LHCN-M2 (cell line): ENCODE results near the gene MANSC1. TPM values are rescaled to one million over a fixed set of nuclear protein-coding genes. Genes with fewer than 3 reads are reported as not detected.
"Not testable (repeated sequence)": the region's sequence is repeated elsewhere in the genome, so short reads cannot be mapped to it uniquely, and the experiment has no call there.

Source experiments
- DNase-seq: peaks from one replicate; pipeline ENCODE4 v3.0.0-alpha.2; 2012; ENCODE audit warnings: low read depth
- total RNA-seq: library from RNA; depleted of rRNA; stranded (reverse); fragments of >200 nt; gene quantifications from 2 replicates; pipeline ENCODE4 v1.2.3, GENCODE V29; 2014

The MANSC1 gene
- total RNA-seq, 1 experiment from 2014 or later: 0.23 TPM

DNA sequence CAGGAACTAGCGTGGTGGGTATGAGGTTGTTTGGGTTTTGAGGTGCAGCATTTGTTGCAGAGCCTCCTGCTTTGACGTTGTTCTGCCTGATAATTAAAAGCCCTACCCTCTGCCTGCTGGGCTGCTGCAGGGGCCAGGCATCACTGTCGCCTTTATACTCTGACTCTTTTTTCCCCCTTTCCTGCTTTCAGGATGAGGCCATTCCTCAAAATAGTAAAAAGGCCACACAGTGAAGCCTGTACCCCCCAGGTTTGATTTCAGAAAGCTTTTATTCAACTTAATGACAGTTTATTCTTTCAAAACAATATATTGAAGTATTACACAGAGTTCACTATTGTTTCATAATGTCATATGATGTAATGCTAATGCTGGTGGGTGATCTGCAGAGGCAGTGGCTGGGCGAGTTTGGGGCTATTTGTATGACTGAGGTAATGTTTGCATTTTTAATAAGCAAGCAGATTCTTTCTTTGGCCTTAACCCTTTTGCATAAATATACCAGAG, 15.9 kb upstream of the MANSC1 start:
- no peak for DNase-seq

DNA sequence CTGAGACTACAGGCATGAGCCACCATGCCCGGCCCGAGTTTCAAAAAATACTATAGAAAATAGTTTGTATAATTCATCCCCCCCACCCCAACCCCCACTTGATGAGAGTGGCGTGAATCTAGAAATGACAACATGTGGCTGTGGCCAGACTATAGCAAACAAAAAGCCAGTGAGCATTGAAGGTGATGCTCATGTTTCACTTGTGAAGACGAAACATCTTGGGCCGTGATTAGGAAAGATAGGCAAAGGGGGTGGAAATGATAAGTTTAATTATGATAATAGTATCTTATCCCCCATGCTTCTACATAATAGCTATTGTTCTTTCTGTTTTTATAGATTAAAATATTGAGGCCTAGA, 15.4 kb upstream of the MANSC1 start:
- no peak for DNase-seq

DNA sequence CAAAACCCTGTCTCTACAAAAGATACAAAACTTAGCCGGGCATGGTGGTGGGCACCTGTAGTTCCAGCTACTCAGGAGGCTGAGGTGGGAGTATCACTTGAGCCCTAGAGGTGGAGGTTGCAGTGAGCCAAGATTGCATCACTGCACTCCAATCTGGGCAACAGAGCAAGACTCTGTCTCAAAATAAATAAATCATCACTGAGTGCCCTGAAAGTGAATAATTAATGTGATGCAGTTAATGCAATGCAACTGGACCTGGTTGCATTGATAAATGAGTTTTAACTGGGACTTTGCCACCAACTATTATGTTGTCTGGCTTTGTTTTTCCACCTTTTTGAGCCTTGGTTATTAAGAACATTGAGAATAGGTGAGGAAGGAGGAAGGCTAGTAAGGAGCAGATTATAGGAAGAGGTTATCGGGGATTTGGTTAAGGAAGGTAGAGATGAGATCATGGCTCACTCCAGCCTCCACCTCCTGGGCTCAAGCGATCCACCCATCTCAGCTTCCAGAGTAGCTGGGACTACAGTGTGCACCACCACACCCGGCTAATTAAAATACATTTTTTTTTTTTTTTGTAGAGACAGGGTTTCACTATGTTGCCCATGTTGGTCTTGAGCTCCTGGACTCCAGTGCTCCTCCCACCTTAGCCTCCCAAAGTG, 14.9 kb upstream of the MANSC1 start:
- no peak for DNase-seq

GRCh38 chr12:12358528-12358927, 8.5 kb upstream of the MANSC1 start:
- DNase-seq: no peak

GRCh38 chr12:12357719-12358461, 7.8 kb upstream of the MANSC1 start:
- no peak for DNase-seq

DNA sequence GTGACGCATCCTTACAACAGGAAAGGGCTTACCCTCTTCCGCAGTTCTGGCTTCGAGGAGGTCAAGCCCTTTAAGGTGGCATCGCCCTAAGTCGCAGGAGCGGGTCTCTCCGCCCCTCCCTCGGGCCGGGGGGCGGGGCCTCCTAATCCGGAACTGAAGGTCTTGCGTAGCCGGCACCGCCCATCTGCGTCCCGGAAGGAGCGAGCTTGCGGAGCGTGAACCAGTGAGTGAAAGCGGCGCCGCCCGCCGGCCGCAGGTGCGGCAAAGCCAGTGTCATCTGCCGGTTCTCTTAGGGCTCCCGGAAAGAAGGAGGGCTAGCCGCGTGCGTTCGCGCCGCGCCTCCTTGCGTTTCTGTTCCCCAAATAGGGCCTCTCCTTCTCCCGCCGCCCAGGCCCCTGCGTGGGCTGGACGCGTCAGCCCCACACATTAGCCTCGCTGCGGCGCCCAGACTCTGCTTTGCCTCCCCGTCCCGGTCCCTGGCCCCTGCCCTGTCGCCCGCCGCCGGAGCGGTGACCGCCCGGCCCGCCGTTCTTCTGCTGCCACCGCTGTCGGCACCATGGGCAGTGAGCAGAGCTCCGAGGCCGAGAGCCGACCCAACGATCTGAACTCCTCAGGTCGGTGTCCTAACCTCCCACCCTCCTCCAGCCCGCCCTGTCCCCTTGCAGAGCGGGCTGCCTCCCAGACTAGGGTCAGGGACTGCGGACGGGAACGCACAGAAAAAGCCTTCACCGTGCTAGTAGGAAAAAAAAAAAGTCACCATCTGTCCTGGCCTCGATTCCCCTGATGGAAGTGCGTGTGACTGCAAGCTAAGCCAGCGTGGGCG, 7.1 kb upstream of the MANSC1 start, which contains the start of gene BORCS5:
Gene BORCS5, plus strand, starts transcription at position 183 of the 823 bp plus-strand sequence. Its CDS starts 374 bp downstream, at position 557.
- DNase-seq: peak; percentile 92

DNA sequence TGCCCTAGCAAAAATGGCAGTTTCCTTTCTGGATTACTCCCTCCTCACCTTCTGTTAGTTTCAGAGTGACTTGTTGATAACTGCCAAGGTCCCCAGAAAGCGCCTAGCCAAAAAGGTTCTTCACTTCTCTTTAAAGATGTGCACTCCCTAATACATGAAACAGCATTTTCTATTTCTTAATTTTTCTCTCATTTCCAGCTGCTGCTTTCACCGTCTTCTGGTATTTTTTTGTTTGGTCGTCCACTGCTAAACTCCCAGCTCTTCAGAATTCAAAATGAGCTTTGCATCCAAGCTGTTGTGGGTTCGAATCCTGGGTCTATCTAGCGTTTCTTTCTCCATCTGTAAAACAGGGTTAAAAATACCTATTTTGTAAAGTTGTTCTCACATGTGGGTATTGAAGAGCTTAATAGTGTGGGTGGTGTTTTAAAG, 6.4 kb upstream of the MANSC1 start:
- DNase-seq: no peak

- DNase-seq: no peak
Measured at GRCh38 chr12:12353807-12354206, 3.8 kb upstream of the MANSC1 start.

- no peak for DNase-seq
Measured at GRCh38 chr12:12353276-12353675, 3.2 kb upstream of the MANSC1 start.

- not testable (repeated sequence) for DNase-seq
Measured at GRCh38 chr12:12351468-12352185, 1.6 kb upstream of the MANSC1 start.

GRCh38 chr12:12350868-12351463, 924 bp upstream of the MANSC1 start:
- DNase-seq: no peak

- no peak for DNase-seq
Measured at GRCh38 chr12:12338527-12339168, 11.4 kb downstream of the MANSC1 start.

DNA sequence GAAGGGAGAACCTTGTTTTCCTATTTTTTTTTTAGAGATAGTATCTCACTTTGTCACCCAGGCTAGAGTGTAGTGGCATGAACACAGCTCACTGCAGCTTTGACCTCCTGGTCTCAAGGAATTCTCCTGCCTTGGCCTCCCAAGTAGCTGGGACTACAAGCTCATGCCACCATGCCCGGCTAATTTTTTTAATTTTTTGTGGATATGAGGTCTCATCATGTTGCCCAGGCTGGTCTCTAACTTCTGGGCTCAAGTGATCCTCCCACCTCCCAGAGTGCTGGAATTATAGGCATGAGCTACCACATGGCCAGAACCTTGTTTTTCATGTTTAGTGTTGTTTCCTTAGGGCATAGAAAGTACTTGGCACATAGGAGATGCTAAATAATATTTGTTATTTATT, 13.5 kb downstream of the MANSC1 start:
- DNase-seq: no peak

DNA sequence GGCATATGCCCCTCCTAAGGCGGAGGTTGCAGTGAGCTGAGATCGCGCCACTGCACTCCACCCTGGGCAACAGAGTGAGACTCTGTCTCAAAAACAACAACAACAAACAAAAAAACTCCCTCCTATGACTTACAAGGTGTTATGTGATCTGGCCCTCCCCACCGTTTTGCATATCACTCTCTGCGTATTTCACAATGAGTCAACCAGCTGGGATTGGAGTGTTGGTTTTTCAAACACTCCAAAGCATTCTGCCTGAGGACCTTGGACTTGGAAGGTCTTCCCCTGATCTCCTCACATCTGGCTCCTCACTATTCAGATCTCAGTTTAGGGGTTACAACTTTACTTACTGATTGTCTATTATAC, 14.0 kb downstream of the MANSC1 start:
- DNase-seq: no peak

- peak; percentile 35 for DNase-seq
Measured at GRCh38 chr12:12334367-12335040, 15.5 kb downstream of the MANSC1 start.

DNA sequence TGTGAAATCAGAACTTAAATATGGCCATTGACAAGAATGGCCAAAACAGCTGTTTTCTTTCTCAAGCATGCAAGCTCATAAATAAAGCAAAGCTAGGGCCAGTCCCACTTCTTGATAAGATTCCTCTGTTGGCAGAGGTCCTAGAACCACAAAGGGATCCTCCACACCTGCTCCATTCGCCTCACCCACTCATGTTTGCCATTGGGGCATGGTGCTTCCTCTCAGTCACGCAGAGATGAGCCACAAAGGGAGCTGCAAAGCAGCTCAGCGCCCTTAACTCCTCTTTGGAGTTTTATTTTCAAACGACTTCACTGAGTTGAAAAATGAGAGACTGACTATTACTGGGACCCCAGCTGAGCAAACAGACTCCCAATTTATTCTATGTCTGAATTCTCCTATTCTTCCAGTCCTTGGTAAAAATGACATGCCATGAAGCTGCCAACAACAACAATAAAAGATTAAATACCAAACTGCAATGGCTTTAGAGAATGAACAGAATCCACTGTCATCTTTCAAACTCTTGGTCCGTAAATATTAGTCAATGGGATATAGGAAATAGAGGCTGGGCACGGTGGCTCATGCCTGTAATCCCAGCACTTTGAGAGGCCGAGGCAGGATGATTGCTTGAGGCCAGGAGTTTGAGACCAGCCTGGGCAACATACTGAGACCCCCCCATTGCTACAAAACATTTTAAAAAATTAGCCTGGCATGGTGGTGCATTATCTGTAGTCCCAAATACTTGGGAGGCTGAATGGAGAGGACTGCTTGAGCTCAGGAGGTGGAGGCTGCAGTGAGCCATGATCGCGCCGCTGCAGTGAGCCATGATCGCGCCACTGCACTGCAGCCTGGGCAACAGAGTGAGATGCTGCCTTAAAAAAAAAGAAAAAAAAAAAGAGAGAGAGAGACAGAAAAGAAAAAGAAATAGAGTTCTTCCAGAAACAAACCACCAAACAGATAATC, 16.4 kb downstream of the MANSC1 start:
- peak; percentile 97 for DNase-seq

- DNase-seq: no peak
Measured at GRCh38 chr12:12331896-12332295, 18.1 kb downstream of the MANSC1 start.

DNA sequence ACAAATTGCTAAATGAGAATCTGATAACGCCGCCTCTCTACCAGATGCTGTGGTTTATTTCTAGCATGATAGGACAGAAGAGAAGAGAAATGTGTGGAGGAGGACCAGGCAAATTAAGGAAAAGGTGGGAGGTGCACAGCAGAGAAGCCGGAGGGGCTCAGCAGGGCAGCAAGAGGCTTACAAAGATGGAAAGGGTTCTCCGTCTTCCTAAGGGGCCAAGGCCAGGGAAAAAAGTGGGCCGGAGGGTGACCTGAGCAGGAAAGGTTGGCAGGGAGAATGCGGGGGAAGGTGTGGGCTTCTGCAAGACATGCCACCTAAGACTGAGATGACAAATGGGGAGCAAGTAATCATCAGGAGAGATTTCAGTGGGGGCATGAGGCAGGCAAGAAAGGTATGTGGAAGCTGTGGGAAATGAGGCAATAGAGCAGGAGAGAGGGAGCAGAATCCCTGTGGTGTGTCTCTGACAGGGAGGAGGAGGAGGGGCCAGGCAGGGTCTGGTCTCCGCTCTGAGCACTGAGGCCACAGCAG, 18.7 kb downstream of the MANSC1 start:
- DNase-seq: no peak

- peak; percentile 61 for DNase-seq
Measured at GRCh38 chr12:12327802-12328201, 22.2 kb downstream of the MANSC1 start.
